Hematopoietic multipotent progenitor cell treated with erythropoietin and hydrocortisone succinate and interleukin-3 and kit ligand, for 8 days (in vitro differentiated cells): ENCODE results near the gene CLN5.
"Not testable (repeated sequence)": the region's sequence is repeated elsewhere in the genome, so short reads cannot be mapped to it uniquely, and the experiment has no call there.

Source experiments
- DNase-seq: peaks from one replicate; pipeline ENCODE4 v3.0.0-alpha.2; 2015

CLN5 gene

DNA sequence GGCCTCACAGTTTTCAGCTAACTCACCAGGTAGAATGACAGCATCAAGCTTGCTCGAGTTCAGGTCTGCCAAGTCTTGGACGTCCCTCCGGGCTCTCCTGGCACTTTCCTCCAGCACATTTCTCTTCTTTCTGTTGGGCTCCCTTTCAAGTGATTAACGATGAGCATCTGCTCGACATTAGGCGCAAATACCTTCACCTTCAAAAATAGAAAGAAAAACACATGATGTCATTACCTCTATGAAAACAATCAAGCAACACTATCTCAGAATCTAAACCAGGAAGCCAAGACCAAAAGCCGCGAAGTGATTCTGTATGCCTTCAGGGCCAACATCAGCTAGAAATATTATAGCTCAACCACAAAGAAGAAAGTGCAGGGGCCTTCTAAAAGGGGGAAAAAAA is 15.4 kb upstream of the CLN5 start:
- DNase-seq = no peak

DNA sequence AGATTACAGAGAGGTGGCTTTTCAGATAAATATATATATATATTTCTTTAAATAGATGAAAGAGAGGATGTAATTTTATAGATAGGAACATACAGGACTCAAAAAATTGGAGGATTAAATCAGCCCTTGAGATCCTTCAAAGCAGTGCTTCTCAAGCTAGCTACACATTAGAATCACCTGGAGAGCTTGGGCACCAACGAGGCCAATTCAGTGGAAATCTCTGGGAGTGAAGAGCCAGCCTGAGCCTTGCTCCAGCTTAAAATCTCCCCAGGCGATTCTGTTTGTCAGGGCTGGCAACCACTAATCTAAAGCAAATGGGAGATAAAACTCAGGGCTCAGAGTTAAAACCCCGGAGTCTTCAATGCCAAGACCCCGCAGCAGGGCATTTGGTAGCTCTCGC is 15.0 kb upstream of the CLN5 start:
- DNase-seq = no peak

DNA sequence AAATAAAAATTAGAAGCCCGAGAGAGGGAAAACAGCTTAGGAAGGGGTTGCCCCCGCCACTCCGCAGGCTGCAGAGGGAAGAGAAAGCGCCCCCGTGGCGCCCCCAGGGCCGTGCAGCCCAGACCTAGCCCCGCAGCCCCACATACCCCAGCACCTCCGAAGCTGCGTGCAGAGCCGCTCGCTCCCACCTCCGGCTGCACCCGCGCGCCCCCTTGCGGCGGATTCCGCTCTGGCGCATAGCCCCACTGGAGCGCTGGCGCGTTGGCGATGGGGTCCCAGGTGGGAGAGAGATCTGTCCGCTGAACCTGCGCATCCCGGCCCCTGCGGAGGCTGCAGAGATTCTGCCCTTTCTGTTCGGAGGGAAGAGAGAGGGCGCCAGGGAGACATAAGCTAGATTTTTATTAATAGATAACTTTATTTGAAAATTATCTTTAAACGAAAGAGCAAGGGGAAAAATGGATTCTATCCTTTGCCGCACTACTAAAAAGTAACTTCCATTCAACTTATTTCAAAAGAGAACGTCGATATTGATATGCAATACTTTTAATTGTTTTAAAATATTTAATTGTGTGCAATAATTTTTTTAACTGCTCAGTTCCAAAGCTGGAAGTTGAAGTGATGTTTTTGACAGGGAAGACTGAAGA is 11.7 kb upstream of the CLN5 start:
- peak; percentile 65 for DNase-seq

DNA sequence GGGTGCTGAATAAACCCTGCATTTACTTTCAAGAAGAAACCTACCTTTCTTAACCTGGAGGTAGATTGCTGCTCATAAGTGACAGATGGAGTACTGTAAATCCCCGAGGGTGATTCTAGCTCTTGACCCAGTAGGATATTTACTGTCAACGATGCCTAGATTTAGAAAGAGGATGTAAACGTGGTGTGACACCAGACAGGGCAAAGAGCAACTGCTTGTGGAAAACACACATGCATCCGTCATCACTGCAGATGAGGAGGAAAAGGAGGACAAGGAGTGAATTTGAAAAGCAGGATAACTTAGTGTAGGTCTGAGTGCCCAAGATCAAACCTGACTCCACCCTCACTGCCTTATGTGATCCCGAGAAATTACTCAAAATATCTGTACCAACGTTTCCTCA is 9.8 kb upstream of the CLN5 start:
- DNase-seq = no peak

DNA sequence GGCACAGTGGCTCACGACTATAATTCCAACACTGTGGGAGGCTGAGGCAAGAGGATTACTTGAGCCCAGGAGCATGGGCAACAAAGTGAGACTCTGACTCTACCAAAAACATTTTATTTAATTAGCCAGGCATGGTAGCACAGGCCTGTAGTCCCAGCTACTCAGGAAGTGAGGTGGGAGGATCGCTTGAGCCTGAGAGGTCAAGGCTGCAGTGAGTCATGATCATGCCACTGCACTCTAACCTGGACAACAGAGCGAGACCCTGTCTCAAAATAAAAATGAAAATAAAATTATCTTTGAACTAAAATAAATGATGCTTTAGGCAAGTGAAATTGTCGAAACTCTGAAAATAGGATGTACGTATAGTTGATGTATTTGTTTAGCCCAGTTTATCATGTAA is 8.2 kb upstream of the CLN5 start:
- DNase-seq = no peak

DNA sequence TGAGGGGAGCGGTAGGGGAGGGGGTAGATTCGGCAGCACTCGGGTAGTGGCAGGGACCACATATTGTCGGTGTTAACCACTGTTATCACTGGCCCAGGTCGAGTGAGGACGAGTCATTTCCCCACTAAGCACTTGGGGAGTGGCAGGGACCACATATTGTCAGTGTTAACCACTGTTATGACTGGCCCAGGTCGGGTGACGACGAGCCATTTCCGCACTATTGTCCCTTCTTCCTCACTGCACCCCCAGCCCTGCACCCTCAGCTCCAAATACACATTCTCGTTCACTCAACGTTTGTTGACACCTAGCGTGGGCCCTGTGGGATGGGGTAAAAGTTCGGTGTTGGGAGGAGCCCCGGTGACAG is 467 bp upstream of the CLN5 start:
- DNase-seq = no peak

DNA sequence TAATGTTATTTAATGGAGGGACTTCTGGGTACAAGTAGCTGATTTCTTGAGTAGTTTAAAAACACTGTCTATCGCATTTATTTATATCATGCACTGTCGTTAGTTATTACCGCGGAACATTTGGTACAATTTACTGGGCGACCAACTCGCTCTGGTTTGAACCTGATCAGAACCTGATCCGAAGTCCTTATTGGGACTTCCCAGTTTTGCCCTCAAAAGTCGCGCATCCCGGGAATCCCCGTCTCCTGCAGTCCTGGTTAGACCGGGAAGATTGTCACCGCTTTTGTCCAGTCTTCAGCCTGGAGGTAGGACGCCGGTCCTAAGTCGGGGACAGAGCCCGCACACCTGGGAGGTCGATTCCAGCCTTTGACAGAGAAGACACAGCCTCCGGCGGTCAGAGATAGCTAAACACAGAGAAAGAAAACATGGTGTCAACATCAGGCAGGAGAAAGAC is 694 bp downstream of the CLN5 start:
- peak; percentile 37 for DNase-seq

DNA sequence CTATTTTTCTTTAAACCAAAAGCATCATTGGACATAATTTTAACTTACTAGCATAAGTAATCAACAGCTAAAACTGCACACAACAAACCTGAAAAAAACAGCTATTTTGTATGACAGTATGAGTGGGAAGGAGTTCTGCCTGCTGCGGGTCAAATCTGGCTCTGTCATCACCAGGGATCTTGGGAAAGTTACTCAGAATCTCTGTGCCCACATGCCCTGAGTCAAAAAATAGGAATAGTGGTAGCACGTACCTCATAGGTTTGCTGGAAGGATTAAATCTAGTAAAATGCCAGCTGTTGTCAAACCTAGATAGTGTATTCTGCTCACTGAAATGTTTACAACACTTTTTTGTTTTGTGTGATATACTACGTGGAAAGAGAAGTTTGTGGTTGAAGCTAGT is 1.1 kb downstream of the CLN5 start:
- no peak for DNase-seq

DNA sequence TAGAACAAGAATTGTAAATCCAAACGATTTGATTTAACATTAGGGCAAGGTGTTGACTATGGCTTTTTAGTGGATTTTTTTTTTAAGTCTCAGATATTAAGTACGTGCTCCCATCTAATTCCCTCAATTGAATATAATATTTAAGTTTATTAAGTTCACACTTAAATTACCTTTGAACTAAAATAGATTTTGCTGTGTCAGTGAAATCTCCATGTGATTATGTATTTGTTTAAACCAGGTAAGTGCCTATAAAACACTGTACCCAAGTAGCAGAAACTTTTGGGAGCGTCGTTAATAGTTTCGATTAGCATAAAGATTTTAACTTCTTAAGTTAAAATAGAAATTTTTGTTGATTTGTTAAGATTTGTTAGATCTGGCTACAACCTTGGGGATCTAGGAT is 1.6 kb downstream of the CLN5 start:
- no peak for DNase-seq

DNA sequence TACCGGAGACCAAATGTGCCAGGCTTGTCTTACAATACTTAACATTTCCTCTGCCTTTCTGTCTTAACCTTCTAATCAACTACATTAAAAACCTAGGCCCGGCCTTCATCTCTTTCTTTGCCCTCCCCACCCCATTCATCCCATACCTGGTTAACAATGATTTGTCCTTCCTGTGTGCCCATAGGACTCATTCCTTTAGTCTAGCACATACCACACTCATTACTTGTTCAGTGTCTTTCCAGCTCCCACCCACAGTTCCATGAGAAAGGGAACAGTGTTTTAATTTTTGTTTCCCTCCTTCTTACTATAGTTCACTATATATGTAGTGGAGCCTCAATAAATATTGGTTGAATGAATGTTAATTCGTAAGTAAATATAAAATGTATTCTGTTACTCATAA is 2.4 kb downstream of the CLN5 start:
- no peak for DNase-seq

DNA sequence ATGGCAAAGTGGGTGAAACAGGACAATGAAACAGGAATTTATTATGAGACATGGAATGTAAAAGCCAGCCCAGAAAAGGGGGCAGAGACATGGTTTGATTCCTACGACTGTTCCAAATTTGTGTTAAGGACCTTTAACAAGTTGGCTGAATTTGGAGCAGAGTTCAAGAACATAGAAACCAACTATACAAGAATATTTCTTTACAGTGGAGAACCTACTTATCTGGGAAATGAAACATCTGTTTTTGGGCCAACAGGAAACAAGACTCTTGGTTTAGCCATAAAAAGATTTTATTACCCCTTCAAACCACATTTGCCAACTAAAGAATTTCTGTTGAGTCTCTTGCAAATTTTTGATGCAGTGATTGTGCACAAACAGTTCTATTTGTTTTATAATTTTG is 8.6 kb downstream of the CLN5 start:
- DNase-seq = no peak

DNA sequence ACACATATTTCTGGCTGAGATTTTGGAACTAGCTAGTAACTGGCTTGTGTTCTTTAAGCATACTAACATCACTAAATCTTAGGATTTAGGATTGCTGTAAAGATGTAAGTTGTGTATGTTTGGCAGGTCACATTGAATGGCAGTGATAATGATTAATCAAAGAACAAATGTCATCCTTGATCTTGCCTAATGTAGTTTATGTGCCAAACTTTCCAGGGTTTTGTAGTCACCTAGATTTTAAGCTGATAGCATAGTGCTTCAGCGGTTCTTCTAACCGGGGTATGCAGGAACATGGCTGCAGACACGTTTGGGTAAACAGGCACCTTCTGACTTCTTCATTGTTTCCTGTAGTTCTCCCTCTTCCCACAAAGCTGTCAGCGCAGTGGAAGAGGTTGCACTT is 9.7 kb downstream of the CLN5 start:
- no peak for DNase-seq

DNA sequence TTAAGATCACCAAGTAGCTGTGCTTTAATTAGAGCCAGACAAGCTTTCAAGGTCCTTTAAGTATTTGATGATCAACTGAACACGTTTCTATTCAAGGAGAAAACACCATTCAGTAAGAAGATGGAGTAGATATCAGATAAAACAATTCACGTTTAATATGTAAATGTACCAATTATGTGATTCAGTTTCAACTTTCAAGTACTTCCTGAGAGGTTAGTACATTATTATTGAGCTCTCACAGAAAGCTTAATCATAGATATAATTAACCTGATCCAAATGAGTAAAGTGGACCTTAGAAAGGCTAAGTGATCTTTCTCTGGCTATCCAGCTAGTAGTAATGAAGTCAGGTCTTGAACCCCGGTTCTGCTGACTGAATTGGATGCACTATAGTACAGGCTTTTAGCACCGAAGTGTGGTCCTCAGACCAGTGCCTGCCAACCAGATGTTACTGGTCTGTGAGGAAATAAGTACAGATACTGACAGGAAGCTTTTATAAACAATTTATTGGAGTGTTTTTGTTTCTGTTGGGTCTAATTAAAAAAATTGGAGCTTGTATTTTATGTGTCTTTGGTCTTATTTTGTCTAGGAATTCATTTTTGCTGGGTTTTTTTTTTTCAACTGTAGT is 10.2 kb downstream of the CLN5 start:
- DNase-seq = no peak

DNA sequence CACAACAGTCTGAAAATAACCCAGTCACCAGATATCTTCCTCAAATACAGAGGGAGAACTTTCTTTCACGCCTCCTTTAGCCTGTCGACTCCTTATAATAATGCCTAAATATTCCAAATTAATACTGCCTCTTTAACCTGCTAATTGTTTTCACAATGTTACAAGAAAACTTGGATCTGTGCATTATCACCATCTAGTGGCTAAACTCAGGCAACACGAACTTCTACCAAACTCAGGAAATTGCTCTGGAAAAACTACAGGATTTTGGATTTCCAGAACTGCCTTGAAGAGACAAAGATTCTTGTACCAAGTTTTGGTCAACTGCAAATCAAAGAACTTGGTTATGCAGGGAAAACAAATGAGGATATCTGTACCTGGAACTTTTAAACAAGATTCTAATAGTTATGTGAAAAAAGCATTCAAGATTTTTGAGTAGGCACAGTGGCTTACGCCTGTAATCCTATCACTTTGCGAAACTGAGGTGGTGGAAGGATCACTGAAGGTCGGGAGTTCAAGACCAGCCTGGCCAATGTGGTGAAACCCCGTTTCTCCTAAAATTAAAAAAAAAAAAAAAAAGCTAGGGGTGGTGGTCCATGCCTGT is 10.8 kb downstream of the CLN5 start:
- peak; percentile 44 for DNase-seq

DNA sequence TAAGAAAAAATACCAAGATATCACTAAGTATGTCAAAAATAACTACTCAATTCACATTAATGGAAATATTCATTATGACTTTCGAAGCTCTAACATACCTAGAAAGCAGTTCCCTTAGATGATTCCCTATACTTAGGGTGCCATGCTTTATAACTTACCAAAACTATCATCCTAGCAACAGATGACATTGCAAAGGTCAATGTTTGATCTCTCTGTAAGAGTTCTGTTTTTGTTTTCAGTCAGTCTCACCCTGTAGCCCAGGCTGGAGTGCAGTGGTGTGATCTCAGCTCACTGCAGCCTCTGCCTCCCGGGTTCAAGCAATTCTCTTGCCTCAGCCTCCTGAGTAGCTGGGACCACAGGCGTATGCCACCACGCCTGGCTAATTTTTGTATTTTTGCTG is 16.5 kb downstream of the CLN5 start:
- DNase-seq = not testable (repeated sequence)

DNA sequence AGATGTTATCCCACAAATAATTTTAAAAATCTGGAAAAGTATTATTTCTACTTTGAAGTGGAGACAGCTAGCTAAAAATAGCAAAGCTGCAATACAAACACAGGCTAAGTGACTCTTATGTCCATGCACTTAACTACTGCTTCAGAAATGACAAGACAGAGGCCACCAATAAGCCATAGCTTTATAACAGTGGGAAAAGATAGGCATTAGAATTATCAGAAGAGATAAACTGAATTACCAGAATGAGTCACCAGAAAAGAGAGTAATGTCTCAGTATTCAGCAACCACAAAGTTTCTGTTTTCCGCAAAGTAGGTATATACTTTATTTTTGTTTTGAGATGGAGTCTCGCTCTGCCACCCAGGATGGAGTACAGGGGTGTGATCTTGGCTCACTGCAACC is 17.1 kb downstream of the CLN5 start:
- DNase-seq = no peak

DNA sequence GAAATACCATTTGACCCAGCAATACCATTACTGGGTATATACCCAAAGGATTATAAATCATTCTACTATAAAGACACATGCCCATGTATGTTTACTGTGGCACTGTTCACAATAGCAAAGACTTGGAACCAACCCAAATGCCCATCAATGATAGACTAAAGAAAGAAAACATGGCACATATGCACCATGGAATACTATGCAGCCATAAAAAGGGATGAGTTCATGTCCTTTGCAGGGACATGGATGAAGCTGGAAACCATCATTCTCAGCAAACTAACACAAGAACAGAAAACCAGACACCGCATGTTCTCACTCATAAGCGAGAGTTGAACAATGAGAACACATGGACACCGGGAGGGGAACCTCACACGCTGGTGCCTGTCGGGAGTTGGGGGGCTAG is 17.8 kb downstream of the CLN5 start:
- DNase-seq = not testable (repeated sequence)

DNA sequence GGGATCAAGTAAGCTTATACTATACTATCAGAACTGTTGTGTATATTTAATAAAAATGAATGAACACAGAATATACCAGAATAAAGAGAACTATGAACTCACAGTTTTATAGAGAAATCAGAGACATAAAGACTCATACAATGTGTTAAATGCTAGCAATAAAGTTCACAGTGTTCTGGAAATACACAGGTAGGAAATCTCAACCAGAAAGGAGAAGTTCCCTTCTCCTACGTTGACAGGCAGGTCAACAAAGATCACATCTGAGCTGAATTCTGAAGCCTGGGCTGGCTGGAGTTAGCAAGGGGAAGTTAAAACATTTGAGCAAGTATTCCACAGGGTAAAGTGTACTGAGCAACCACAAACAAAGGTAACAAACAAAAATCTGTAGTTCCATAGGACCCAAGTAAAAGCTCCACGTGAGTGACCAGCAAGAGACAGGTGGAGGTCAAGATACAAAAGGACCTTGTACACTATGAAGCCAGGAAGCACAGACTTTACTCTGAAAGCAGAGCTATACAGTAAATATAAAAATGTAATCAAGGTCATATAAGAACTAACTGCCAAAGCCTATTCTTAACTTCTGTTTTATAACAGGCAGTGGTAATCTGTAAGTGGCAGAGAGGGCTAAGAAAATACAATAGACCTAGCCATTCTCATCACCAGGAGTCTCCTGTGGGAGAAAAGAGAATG is 22.1 kb downstream of the CLN5 start:
- DNase-seq = no peak

DNA sequence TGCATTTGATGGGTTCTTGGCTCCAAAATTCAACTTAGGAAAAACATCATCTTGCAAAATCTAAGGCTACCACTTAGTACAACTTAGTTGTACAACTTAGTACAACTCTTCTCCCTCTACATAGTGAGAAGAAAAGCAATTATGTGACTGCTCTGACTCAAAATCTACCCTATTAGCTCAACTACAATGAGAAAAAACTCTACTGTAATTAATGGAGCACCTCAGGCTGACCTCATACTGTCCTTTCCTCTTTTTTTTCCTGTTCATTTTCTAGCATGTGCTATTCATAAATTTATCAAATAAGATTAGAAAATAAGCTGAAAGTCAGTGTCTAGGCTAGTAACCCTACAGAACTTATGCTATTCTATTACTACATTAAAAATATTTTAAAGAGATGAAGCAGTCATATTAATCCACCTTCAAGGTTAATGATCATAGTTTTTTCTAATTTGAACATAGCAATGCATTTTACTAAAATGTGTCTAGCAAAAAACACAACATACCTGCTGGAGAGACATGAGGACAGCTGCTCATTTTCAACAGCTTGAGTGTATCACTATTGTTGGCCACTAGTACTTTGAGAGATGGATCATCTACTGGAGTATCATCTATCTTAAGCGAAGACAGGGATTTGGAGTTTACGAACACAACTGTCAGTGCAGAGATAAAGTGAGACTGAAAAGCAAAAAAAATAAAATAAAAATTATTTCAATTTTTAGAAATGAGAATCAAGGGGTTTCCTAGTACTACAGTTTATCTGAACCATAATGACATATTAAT is 23.2 kb downstream of the CLN5 start:
- DNase-seq = no peak

DNA sequence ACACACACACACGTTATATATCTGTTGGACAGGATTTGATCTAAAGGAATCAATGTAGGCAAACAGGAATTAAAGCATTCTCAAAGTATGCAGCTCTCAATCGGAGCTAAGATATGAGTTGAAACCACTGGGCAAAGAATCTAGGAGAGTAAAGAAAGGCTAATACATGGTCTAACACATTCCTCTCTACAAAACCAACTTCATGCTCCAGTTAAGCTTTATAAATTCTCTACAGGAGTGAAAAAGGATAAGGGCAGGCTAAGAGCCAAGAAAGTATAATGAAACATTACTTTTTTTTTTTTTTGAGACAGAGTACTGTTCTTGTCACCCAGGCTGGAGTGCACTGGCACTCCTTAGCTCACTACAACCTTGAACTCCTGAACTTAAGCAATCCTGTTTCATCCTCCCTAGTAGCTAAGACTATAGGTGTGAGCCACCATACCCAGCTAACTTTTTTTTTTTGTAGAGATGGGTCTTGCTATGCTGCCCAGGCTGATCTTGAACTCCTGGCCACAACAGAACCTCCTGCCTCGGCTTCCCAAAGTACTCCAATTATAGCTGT is 24.5 kb downstream of the CLN5 start:
- no peak for DNase-seq

DNA sequence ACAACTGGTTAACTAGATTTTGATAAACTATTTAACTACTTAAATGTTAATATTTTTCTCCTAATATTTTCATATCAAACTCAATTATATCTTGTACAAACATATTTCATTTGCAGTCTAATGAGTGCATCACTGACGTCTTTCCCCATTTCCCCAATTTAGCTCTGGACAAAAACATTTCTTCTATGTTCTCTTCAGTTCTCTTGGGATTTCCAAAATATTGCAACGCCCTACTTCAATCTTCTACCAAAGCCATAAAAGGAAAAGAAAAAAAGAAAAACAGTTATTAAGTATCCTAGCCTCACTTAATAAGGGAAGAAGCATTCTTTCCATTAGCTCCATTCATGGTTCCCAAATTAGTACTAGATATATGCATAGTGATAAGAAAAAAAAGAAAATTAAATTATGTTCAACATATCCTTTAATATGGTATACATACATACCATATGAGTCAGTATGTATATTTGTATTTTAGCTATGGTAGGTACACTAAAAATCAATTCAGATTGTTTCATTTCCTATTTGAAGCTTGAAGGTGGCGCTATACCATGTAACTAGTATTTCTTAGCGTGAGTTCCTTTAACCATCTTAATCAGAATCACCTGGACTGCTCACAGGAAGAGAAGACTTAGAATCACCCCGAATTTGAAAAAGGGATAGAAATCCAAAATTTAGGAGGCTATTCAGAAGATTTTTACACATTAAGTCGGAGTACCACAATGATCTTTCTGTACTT is 25.2 kb downstream of the CLN5 start:
- no peak for DNase-seq

DNA sequence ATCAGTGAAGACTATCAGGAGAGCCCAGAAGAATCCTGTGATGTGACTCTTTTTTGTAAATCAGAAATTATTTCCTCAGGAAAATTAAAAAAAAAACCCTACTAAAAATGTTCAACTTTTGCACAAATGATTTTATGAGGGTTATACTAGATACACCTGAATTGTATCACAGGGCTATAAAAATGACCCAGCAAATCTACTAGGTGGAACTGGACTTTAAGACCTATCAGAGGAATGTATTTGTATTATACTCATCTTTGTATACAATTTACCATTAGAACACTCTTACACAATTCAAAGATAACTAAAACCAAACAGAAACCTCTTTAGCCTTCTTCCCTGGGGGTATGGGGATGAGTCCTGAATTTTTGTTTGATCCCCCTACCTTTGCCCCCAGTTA is 27.9 kb downstream of the CLN5 start:
- DNase-seq = no peak
